LNCaP clone FGC (cell line): ENCODE measurements around the gene EPHB2.
"Not testable (repeated sequence)": the region's sequence is repeated elsewhere in the genome, so short reads cannot be mapped to it uniquely, and the experiment has no call there.

Experiments used
- DNase-seq: peaks from one replicate; pipeline ENCODE4 v3.0.0-alpha.2; 2011; ENCODE audit warnings: low read depth
- H3K4me3 ChIP-seq: 2 replicates; pipeline ENCODE4 v1.5.1; 2011; ENCODE audit warnings: mild to moderate bottlenecking, low read depth, low read length, control low read depth
- CTCF ChIP-seq: IDR thresholded peaks from 2 replicates; pipeline ENCODE4 v1.5.1; 2012; ENCODE audit warnings: mild to moderate bottlenecking; ENCODE audit not compliant: control insufficient read depth, insufficient read depth; ENCODE audit errors: extremely low read depth

EPHB2 gene

GRCh38 chr1:22935433-22935832 lies 224.8 kb downstream of the EPHB2 start:
- H3K4me3 ChIP-seq = no peak overlapping the region
- DNase-seq = no peak
- TF ChIP-seq CTCF = no peak

- H3K4me3 ChIP-seq = no peak overlapping the region
- TF ChIP-seq CTCF = no peak
- DNase-seq = no peak
Observed at GRCh38 chr1:22936681-22937080, 226.0 kb downstream of the EPHB2 start.

- no peak for DNase-seq
- H3K4me3 ChIP-seq = no peak overlapping the region
- TF ChIP-seq CTCF = no peak
Observed at GRCh38 chr1:22941257-22941656, 230.6 kb downstream of the EPHB2 start.

GRCh38 chr1:22944346-22945055 lies 233.9 kb downstream of the EPHB2 start:
- no peak for DNase-seq
- TF ChIP-seq CTCF = no peak
- H3K4me3 ChIP-seq = no peak overlapping the region

GRCh38 chr1:22945171-22945570 lies 234.5 kb downstream of the EPHB2 start:
- DNase-seq = not testable (repeated sequence)

GRCh38 chr1:22949822-22950331 lies 239.2 kb downstream of the EPHB2 start:
- no peak for TF ChIP-seq CTCF
- no peak overlapping the region for H3K4me3 ChIP-seq
- DNase-seq = peak; percentile 40

More at GRCh38 chr1:22945171-22945570, 234.5 kb downstream of the EPHB2 start:
- not testable (repeated sequence) for H3K4me3 ChIP-seq

GRCh38 chr1:22951796-22952195 lies 241.2 kb downstream of the EPHB2 start:
- DNase-seq = no peak
- no peak for TF ChIP-seq CTCF
- no peak overlapping the region for H3K4me3 ChIP-seq

- no peak for DNase-seq
- TF ChIP-seq CTCF = no peak
- no peak overlapping the region for H3K4me3 ChIP-seq
Observed at GRCh38 chr1:22952694-22953056, 242.0 kb downstream of the EPHB2 start.
